ENCODE data around the gene PAFAH1B1.

DNA sequence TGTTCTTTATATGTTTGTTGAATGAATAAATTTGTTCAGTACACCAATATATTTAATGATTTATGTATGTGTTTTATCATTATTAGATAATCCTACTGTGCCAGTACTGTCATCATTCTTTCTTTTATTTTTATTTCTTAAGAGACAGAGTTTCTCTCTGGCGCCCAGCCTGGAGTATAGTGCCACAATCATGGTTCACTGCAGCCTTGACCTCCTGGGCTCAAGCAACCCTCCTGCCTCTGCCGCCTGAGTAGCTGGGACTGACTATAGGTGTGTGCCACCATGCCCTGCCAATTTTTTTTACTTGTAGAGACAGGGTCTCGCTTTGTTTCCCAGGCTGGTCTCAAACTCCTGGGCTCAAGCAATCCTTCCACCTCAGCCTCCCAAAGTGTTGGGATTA, 41.8 kb downstream of the PAFAH1B1 start:
- TF ChIP-seq, protein P1, sequence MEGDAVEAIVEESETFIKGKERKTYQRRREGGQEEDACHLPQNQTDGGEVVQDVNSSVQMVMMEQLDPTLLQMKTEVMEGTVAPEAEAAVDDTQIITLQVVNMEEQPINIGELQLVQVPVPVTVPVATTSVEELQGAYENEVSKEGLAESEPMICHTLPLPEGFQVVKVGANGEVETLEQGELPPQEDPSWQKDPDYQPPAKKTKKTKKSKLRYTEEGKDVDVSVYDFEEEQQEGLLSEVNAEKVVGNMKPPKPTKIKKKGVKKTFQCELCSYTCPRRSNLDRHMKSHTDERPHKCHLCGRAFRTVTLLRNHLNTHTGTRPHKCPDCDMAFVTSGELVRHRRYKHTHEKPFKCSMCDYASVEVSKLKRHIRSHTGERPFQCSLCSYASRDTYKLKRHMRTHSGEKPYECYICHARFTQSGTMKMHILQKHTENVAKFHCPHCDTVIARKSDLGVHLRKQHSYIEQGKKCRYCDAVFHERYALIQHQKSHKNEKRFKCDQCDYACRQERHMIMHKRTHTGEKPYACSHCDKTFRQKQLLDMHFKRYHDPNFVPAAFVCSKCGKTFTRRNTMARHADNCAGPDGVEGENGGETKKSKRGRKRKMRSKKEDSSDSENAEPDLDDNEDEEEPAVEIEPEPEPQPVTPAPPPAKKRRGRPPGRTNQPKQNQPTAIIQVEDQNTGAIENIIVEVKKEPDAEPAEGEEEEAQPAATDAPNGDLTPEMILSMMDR (conservative IDR thresholded peaks at IDR 0.05 in 1 of 2, IDR thresholded peaks at IDR 0.05 in 1 of 2; ENCODE audit: extremely low read depth in 1 of 2, insufficient read depth in 1 of 2, low read depth in 1 of 2, low read length in 2 of 2): no peak
- no peak for TF ChIP-seq EZH2 (IDR thresholded peaks at IDR 0.05; ENCODE audit: borderline replicate concordance, low read length)

All from mammary epithelial cell (primary cell).